Activated gamma-delta T cell treated with anti-CD3 and anti-CD28 coated beads, Interleukin-2, amount 50 U/mL, for 16 hours (primary cell): ENCODE measurements around the gene CATSPERB.
"Not testable (repeated sequence)": the region's sequence is repeated elsewhere in the genome, so short reads cannot be mapped to it uniquely, and the experiment has no call there.

ENCODE experiments used
- DNase-seq: peaks from one replicate; pipeline ENCODE4 v3.0.0-alpha.2; 2020; ENCODE audit warnings: low read depth

The CATSPERB gene

DNA sequence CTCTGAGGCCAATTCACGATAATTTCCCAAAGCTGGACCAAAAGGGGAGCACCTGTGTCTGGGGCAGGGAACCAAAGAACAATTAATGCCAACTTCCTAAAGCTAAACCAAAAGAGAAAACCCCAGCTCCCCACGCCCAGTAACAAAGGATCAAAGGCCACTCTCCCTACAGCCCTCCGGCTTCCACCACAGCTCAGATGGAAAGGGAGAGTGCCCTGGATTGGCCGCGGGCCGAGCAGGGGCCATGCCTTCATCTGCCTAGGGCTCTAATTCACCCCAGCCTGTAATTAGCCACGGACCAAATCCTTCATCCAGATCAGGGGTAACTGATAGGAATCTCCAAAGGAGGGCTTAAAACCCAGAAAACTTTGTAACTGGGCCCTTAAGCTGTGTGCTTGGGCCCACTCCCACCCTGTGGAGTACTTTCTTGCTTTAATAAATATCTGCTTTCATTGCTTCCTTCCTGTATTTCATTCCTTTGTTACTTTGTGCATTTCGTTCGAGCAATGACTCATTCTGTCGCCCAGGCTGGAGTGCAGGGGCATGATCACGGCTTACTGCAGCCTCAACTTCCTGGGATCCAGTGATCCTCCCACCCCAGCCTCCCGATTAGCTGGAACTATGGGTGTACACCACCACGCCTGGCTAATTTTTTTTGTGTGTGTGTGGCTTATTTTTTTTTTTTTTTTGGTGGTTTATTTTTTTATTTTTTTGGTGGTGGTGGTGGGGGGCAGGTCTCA is 156.2 kb downstream of the CATSPERB start:
- DNase-seq: no peak

DNA sequence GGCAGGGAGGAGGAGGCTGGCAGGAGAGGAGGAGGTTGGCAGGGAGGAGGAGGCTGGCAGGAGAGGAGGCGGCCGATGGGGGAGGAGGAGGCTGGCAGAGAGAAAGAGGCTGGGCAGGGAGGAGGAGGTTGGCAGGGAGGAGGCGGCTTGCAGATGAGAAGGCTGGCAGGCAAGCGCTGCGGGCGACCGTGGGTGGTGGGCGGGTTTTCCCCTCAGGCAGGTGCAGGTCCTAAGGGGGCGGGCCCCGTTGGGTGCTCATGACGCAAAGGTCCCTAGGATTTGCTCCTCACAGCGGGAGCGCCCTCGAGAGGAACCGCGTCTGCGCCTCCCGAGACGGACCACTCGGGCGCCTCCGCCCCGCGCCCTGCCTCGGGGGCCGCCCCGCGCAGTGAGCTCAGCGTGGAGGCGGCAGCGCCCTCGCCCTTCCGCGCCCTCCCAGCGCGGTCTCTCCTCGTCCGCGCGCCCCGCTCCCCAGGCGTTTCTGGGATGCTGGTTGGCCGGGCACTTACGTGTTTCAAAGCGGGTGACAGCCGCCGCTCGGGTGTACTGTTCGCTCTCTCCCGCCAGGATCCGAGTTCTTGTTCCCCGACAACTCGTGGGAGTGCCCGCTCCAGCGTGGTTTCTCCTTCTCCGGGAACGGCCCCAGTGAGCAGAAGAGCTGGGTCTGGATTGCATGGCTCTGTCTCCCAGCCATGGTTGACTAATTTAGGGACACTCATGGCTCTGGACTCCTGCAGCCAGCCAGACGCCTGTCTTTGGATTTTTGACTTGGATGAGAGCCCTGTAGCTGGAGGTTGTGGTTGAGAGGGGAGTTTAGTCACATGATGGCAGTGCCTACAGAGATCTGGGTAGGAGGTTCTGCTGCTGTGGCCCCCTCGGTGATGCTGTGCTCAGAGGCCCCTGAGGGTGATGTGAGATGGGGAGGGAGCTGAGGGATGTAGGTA is 157.7 kb downstream of the CATSPERB start:
- peak; percentile 63 for DNase-seq

DNA sequence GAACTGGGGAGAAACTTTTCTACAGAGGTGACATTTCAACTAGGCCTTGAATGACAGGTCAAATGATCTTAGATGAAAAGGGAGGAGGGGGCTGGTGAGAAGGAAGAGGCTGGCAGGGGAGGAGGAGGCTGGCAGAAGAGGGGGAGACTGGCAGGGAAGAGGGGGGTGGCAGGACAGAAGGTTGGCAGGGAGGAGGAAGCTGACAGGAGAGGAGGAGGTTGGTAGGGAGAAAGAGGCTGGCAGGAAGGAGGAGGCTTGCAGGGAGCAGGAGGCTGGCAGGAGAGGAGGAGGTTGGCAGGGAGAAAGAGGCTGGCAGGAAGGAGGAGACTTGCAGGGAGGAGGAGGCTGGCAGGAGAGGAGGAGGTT is 158.4 kb downstream of the CATSPERB start:
- DNase-seq: no peak

DNA sequence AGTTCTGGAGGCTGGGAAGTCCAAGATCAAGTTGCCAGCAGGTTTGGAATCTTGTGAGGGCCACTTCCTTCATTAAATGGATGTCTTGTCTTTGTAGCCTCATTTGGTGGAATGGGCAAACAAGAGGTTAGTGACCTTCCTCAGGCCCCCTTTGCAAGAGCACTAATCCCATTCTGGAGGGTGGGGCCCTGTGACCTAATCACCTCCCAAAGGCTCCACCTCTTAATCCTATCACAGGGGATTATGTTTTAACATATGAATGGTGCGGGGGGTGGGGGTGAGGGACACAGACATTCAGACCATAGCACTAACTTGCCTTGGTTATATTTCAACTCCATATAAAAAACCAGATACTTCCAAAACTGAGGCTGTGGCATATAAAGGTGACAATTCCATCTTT is 161.9 kb downstream of the CATSPERB start:
- no peak for DNase-seq

DNA sequence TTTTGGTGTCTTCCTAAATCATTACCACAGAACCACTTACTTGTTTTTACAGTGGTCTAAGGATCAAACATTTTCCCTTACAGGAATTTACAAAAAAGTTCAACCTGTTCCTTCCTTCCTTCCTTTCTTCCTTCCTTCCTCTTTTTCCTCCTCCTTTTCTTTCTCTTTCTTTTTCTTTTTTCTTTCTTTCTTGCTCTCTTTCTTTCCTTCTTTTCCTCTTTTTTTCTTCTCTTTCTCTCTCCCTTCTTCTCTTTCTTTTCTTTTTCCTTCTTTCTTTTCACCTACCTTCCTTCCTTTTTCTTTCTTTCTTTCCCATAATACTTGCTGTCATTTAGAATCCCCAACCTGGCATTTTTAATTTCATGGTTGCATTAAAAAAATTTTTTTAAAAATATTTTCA is 162.6 kb downstream of the CATSPERB start:
- no peak for DNase-seq

DNA sequence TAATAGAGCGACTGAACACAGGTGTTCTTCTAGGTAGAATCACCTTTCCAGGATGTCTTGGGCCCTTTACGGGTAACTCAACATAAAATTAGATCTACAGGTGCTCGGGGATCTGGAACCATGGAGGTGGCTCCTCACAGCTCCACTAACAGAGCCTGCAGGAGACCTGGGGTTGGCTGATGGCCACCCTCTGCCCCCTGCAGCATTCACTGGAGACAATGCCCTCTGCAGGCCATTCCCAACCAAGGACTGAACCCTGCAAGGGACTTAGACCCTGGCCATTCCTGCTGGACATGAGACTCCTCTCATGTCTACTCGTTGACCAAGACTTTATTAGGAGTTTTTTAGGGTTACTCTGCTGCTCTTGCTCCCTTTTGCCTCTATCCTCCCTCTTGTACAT is 163.3 kb downstream of the CATSPERB start:
- no peak for DNase-seq

DNA sequence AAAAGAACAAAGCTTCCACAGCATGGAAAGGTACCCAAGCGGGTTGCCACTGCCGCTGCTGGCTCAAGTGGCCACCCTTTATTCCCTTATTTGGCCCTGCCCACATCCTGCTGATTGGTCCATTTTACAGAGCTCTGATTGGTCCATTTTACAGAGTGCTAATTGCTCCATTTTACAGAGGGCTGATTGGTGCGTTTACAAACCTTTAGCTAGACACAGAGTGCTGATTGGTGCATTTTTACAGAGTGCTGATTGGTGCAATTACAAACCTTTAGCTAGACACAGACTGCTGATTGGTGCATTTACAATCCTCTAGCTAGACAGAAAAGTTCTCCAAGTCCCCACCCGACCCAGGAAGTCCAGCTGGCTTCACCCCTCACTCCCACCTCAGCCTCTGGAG is 164.1 kb downstream of the CATSPERB start:
- DNase-seq: not testable (repeated sequence)

DNA sequence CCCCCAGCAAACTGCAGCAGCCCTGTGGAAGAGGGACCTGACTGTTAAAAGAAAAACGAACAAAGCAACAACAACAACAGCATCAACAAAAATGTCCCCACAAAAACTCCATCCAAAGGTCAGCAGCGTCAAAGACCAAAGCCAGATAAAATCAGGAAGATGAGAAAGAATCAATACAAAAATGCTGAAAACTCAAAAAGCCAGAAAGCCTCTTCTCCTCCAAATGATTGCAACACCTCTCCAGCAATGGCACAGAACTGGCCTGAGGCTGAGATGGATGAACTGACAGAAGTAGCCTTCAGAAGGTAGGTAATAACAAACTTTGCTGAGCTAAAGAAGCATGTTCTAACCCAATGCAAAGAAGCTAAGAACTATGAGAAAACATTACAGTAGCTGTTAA is 176.4 kb downstream of the CATSPERB start:
- DNase-seq: no peak

DNA sequence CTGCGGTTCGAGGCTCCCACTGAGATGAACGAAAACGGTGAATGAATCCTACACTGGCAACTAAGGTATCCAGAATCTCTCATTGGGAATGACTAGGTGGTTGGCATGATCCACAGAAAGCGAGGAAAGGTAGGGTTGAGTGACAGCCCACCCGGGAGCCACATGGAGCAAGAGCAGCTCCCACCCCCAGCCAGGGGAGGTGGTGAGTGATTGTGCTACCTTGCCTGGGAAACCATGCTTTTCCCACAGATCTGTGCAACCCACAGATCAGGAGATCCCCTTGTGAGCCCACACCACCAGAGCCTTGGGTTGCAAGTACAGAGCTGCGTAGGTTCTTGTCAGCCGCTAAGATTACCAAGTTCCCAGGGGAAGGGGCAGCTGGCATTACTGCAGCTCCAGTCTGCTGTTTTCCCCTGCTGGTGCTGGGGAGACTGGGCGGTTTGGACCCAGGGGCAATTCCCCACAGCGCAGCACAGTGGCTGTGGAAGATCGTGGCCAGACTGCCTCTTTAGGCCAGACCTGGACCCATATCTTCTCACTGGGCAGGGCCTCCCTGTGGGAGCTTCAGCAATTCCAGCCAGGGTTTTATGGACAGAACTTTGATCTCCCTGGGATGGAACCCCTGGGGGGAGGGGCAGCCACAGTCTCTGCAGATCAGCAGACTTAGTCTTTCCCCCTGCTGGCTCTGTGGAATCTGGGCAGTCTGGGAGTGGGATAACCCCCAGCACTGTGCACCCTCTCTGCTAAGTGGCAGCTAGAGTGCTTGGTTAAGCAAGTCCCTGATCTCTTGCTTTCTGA is 177.2 kb downstream of the CATSPERB start:
- DNase-seq: no peak

DNA sequence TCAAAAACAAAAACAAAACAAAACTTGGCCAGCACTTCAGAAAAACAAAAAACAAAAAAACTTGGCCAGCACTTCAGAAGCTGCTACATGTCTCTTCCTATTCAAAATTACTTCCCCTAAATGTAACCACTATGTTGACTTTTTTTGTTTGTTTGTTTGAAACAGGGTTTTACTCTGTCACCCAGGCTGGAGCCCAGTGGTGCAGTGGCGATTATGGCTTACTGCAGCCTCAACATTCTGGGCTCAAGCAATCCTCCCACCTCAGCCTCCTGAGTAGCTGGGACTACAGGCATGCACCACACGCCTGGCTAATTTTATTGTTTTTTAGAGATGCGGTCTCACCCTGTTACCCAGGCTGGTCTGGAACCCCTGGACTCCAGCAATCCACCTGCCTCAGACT is 183.8 kb downstream of the CATSPERB start:
- no peak for DNase-seq

DNA sequence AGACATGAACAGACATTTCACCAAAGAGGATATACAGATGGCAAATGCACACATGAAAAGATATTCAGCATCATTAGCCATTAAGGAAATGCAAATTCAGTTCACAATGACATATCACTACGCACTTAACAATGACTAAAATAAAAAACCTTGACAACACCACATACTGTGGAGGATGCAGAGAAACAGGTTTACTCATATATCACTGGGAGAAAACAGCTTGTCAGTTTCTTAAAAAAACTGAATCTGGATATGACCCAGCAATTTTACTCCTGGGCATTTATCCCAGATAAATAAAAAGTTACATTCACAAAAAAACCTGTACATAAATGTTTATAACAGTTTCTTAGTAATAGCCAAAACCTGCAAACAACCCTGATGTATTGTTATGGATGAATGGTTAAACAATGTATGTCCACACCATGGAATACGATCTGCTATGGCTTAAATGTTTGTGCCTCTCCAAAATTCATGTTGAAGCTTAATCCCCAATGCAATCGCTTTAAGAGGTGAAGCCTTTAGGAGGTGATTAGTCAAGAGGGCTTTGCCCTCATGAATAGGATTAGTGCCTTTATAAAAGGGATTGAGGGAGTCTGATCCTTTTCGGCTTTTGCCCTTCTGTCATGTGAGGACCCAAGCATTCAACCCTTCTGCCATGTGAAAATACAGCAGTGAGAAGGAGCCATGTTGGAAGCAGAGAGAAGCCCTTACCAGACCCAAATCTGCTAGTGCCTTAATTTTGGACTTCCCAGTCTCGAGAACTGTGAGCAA is 185.8 kb downstream of the CATSPERB start:
- no peak for DNase-seq

DNA sequence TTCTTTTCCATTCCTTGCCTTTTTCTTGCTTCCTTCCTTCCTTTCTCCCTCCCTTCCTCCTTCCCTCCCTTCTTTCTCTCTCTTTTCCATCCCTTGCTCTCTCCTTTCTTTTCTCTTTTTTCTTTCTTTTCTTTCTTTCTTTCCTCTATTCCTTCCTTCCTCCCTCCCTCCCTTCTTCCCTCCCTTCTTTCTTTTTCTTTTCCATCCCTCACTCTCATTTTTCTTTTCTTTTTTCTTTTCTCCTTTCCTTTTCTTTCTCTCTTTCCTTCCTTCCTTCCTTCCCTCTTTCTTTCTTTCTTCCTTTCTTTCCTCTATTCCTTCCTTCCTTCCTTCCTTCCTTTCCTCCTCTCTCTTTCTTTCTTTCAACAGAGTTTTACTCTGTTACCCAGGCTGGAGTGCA is 186.7 kb downstream of the CATSPERB start:
- DNase-seq: no peak

DNA sequence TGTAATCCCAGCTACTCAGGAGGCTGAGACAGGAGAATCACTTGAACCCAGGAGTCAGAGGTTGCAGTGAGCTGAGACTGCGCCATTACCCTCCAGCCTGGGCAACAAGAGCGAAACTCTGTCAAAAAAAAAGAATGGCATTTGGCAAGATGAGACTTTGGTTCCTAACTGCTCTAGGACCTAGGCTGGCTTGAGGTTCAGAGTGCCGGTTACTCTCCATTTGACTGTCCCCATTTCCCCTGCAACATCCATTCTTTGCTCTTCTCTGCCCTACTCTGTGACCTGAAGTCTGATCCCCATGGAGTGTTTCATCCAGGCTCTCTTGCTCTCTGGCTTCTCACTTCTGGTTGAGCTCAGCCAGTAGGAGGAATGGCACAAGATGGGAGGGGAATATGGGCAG is 195.6 kb downstream of the CATSPERB start:
- DNase-seq: no peak

DNA sequence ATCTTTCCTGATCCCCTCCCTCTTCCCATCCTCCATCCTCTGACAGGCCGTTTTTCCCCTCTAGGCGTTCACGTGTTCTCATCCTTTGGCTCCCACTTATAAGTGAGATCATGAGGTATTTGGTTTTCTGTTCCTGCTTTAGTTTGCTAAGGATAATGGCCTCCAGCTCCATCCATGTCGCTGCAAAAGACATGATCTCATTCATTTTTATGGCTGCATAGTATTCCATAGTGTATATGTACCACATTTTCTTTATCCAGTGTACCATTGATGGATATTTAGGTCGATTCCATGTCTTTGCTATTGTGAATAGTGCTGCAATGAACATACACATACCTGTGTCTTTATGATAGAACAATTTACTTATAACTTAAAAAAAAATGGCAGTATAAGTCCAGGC is 197.8 kb downstream of the CATSPERB start:
- DNase-seq: not testable (repeated sequence)

DNA sequence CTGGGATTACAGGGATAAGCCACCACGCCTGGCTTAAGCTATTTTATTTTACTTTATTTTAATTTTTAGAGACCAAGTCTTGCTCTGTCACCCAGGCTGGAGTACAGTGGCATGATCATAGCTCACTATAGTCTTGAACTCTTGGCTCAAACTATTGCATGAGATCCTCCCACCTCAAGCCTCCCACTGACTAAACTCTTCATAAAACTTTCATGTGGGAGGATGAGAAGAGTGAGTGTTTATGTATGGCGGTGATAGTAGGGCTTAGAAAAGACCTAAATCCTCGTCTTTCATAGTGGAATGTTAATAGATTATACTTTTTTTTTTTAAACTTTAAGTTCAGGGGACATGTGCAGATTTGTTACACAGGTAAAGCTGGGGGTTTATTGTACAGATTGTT is 198.3 kb downstream of the CATSPERB start:
- DNase-seq: no peak
